Stimulated activated CD4-positive, alpha-beta T cell treated with anti-CD3 and anti-CD28 coated beads, TNF-alpha, amount 100 ng/mL, for 48 hours (primary cell): Measurements from ENCODE around the gene PRKACG.
A peak's percentile ranks its signal among the peaks of the same experiment; 100 is the strongest.
"Not testable (repeated sequence)": the region's sequence is repeated elsewhere in the genome, so short reads cannot be mapped to it uniquely, and the experiment has no call there.

Experiments used
- DNase-seq, 3 donors: peaks; one replicate each; pipeline ENCODE4 v3.0.0-alpha.2; 2020; ENCODE audit warnings: low read depth in 3 of 3

PRKACG gene

GRCh38 chr9:69027355-69028097 is 13.6 kb upstream of the PRKACG start:
- DNase-seq = peak in 2 of 3 donors; percentile 15 to 21

- DNase-seq = no peak
These were observed 9.7 kb upstream of the PRKACG start for GRCh38 chr9:69023650-69024049.

GRCh38 chr9:69020301-69021145 is 6.6 kb upstream of the PRKACG start:
- no peak for DNase-seq

- DNase-seq = no peak
These were observed 5.9 kb upstream of the PRKACG start for GRCh38 chr9:69019808-69020207.

- DNase-seq = no peak
These were observed 4.8 kb upstream of the PRKACG start for GRCh38 chr9:69018737-69019136.

GRCh38 chr9:69016191-69017096 is 2.5 kb upstream of the PRKACG start:
- no peak for DNase-seq

GRCh38 chr9:69013382-69013727 is 558 bp downstream of the PRKACG start:
- DNase-seq = no peak

GRCh38 chr9:69012696-69013381 is 1.1 kb downstream of the PRKACG start:
- no peak for DNase-seq

GRCh38 chr9:69009708-69010107 is 4.2 kb downstream of the PRKACG start:
- DNase-seq = no peak

- DNase-seq = no peak
These were observed 9.1 kb downstream of the PRKACG start for GRCh38 chr9:69004836-69005235.

GRCh38 chr9:69003051-69003450 is 10.9 kb downstream of the PRKACG start:
- DNase-seq = no peak

GRCh38 chr9:69001921-69002320 is 12.0 kb downstream of the PRKACG start:
- no peak for DNase-seq

- peak; percentile 39 to 54 (median 51) for DNase-seq
These were observed 14.4 kb downstream of the PRKACG start for GRCh38 chr9:68999393-69000105.

GRCh38 chr9:68998812-68999211 is 15.1 kb downstream of the PRKACG start:
- no peak for DNase-seq

GRCh38 chr9:68998385-68998784 is 15.5 kb downstream of the PRKACG start:
- DNase-seq = no peak

- no peak for DNase-seq
These were observed 16.2 kb downstream of the PRKACG start for GRCh38 chr9:68997666-68998065.

- no peak for DNase-seq
These were observed 17.5 kb downstream of the PRKACG start for GRCh38 chr9:68996462-68996861.

- DNase-seq = no peak
These were observed 18.1 kb downstream of the PRKACG start for GRCh38 chr9:68995776-68996175.

- no peak for DNase-seq
These were observed 22.5 kb downstream of the PRKACG start for GRCh38 chr9:68991457-68991856.

- DNase-seq = not testable (repeated sequence)
These were observed 27.0 kb downstream of the PRKACG start for GRCh38 chr9:68986949-68987348.
